Testis (tissue), 3 donors: Measurements from ENCODE around the gene IGF2R. TPM values are rescaled to one million over a fixed set of nuclear protein-coding genes. Genes with fewer than 3 reads are reported as not detected.
"Not testable (repeated sequence)": the region's sequence is repeated elsewhere in the genome, so short reads cannot be mapped to it uniquely, and the experiment has no call there.

Experiments used
- DNase-seq: peaks from one replicate; pipeline ENCODE4 v3.0.0-alpha.2; 2019
- H3K27ac ChIP-seq, 2 donors: fragments of 200-600 bp; sonication (generic); one replicate each; pipeline ENCODE4 v1.5.1; 2019
- H3K27me3 ChIP-seq: fragments of 200-600 bp; sonication (generic); one replicate; pipeline ENCODE4 v1.5.1; 2019
- H3K36me3 ChIP-seq: fragments of 200-600 bp; sonication (generic); one replicate; pipeline ENCODE4 v1.5.1; 2017; ENCODE audit warnings: low read depth; ENCODE audit errors: missing control alignments
- H3K4me1 ChIP-seq: fragments of 200-600 bp; sonication (generic); one replicate; pipeline ENCODE4 v1.5.1; 2019
- H3K4me3 ChIP-seq, 2 donors: fragments of 200-600 bp; sonication (generic); one replicate each; pipeline ENCODE4 v1.5.1; 2017 to 2019
- H3K9me3 ChIP-seq: fragments of 200-600 bp; sonication (generic); one replicate; pipeline ENCODE4 v1.5.1; 2017
- POLR2A ChIP-seq: fragments of 450-650 bp; IDR thresholded peaks from one replicate; pipeline ENCODE4 v1.6.1; 2017; ENCODE audit warnings: antibody characterized with exemption, mild to moderate bottlenecking, moderate library complexity
- WGBS, 2 donors: methylation state at CpG; one replicate each; pipeline ENCODE4 v1.1.5; 2018; 5-methylcytosine and 5-hydroxymethylcytosine counted together
- intact Hi-C: fragments of 100-400 bp; cut with DNase I; formaldehyde crosslinking; loops from one replicate; pipeline ENCODE4 v1.15.1; 2023; ENCODE audit warnings: low total_unique reads
- polyA plus RNA-seq: library from polyadenylated mRNA; stranded (reverse); fragments of 350-450 nt; fragmentation: Illumina TruSeq; extraction: RNeasy Lipid Tissue Mini Kit (QIAGEN cat#74804); gene quantifications from one replicate; pipeline ENCODE4 v1.2.3, GENCODE V29; 2014; ENCODE audit warnings: low read depth, low replicate concordance; ENCODE audit not compliant: insufficient read depth
- total RNA-seq, 2 donors: library from RNA; depleted of rRNA; stranded (reverse); fragments of >200 nt; gene quantifications; one replicate each; pipeline ENCODE4 v1.2.3, GENCODE V29; 2016
- TF ChIP-seq, protein P1 (sequence below), 3 experiments: fragments of 450-650 bp in 2 of 3; fragments of 200-600 bp in 1 of 3; sonication (generic) in 1 of 3; IDR thresholded peaks; one replicate each; pipeline ENCODE4 v1.5.1; 2016 to 2019; ENCODE audit warnings: antibody characterized with exemption in 3 of 3, mild to moderate bottlenecking in 2 of 3, moderate library complexity in 1 of 3

IGF2R gene
- total and polyA plus RNA-seq, 3 donors from 2014 or later: 47.3 to 109 (median 84.6) TPM

GRCh38 chr6:160110586-160111123 is 141.8 kb downstream of the IGF2R start:
- no peak overlapping the region for H3K27ac ChIP-seq
- DNase-seq: no peak
- H3K4me1 ChIP-seq: no peaks in the 10 kb centered on the region
- no peak for TF ChIP-seq POLR2A
- TF ChIP-seq, protein P1, sequence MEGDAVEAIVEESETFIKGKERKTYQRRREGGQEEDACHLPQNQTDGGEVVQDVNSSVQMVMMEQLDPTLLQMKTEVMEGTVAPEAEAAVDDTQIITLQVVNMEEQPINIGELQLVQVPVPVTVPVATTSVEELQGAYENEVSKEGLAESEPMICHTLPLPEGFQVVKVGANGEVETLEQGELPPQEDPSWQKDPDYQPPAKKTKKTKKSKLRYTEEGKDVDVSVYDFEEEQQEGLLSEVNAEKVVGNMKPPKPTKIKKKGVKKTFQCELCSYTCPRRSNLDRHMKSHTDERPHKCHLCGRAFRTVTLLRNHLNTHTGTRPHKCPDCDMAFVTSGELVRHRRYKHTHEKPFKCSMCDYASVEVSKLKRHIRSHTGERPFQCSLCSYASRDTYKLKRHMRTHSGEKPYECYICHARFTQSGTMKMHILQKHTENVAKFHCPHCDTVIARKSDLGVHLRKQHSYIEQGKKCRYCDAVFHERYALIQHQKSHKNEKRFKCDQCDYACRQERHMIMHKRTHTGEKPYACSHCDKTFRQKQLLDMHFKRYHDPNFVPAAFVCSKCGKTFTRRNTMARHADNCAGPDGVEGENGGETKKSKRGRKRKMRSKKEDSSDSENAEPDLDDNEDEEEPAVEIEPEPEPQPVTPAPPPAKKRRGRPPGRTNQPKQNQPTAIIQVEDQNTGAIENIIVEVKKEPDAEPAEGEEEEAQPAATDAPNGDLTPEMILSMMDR (IDR thresholded peaks at IDR 0.05): no peak
- no peaks in the 10 kb centered on the region for H3K36me3 ChIP-seq
- intact Hi-C loops: no loop called here
- H3K4me3 ChIP-seq: no peak overlapping the region
- no peaks in the 10 kb centered on the region for H3K27me3 ChIP-seq
- no peaks in the 10 kb centered on the region for H3K9me3 ChIP-seq

DNA sequence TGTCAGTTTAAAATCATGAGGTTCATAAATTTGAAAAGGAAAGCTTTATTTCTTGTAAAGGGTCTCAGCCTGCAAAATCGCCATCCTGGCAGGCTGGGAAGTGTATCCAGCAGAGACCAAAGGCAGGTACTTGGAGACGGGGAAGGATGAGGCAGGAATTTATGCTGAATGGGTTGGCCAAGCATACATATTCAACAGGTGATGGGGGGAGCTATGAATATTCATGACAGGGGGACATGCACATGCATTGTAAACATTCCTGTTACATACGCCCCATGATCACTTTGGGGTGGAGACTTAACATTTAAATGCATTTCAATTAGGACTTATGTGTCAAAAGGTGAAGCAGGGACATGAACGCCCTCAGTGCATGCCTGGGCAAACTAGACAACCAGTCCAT is 142.9 kb downstream of the IGF2R start:
- Histone ChIP-seq H3K27ac (no peak overlapping the region), H3K9me3 (no peaks in the 10 kb centered on the region), H3K4me3 (no peak overlapping the region), H3K27me3 (no peaks in the 10 kb centered on the region), H3K4me1 (no peaks in the 10 kb centered on the region), H3K36me3 (no peaks in the 10 kb centered on the region)
- no peak for DNase-seq
- 81 to 92% methylated on average over 4 of the region's 4 CpGs for WGBS, 2 donors
- intact Hi-C loops: no loop called here
- no peak for TF ChIP-seq POLR2A
- TF ChIP-seq, protein P1 (IDR thresholded peaks at IDR 0.05): no peak

- no peak for TF ChIP-seq POLR2A
- TF ChIP-seq, protein P1 (IDR thresholded peaks at IDR 0.05): no peak
- DNase-seq: no peak
- H3K36me3 ChIP-seq: no peaks in the 10 kb centered on the region
- H3K27me3 ChIP-seq: no peaks in the 10 kb centered on the region
- WGBS, 2 donors: 89 to 94% methylated on average over 6 of the region's 6 CpGs
- no peak overlapping the region for H3K4me3 ChIP-seq
- H3K27ac ChIP-seq: no peak overlapping the region
- H3K4me1 ChIP-seq: no peaks in the 10 kb centered on the region
- H3K9me3 ChIP-seq: no peaks in the 10 kb centered on the region
- intact Hi-C loops: no loop called here
These were observed 143.9 kb downstream of the IGF2R start for GRCh38 chr6:160112628-160113299.

- H3K4me1 ChIP-seq, intact Hi-C loops, H3K9me3 ChIP-seq, H3K36me3 ChIP-seq, DNase-seq, H3K27me3 ChIP-seq, H3K27ac ChIP-seq: not testable (repeated sequence)
- peak overlapping the region in 1 of 2 donors; percentile 41 for H3K4me3 ChIP-seq
- 85% methylated on average over 24 of the region's 29 CpGs; no CpG with 5 or more reads in 1 of the 2 donors for WGBS, 2 donors
These were observed 145.7 kb downstream of the IGF2R start for GRCh38 chr6:160114536-160114935.

DNA sequence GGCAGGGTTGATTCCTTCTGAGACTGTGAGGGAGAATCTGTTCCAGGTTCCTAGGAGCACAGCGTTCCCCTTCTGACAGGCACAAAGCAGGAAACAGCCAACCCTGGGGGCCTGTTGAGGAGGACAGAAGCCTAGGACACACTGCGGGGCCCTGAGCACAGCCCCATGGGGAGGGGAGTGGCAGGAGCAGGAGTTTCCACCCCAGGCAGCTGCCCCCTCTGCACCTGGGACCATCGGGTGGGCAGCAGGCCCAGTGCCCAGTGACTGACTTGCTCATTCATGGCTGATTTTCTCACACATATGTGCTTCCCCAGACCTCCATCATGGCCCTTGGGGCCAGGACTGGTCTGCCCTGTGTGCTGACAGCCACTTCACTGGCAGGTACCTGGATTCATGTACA is 146.5 kb downstream of the IGF2R start:
- H3K27me3 ChIP-seq: no peaks in the 10 kb centered on the region
- no peaks in the 10 kb centered on the region for H3K4me1 ChIP-seq
- no peaks in the 10 kb centered on the region for H3K36me3 ChIP-seq
- WGBS, 2 donors: 60 to 89% methylated on average over 1 to 3 of the region's 3 CpGs
- TF ChIP-seq POLR2A: no peak
- TF ChIP-seq, protein P1 (IDR thresholded peaks at IDR 0.05): no peak
- no peak overlapping the region for H3K27ac ChIP-seq
- DNase-seq: no peak
- H3K9me3 ChIP-seq: no peaks in the 10 kb centered on the region
- no peak overlapping the region for H3K4me3 ChIP-seq
- intact Hi-C loops: no loop called here
